Measurements from ENCODE around the gene EPB41L5.
"Not testable (repeated sequence)": the region's sequence is repeated elsewhere in the genome, so short reads cannot be mapped to it uniquely, and the experiment has no call there.

The EPB41L5 gene

GRCh38 chr2:120142528-120143219 is 129.8 kb downstream of the EPB41L5 start:
- DNase-seq (ENCODE audit: extremely low spot score): no peak
- POLR2A ChIA-PET: no interaction called here
- TF ChIP-seq CTCF (IDR thresholded peaks at IDR 0.05; ENCODE audit: control extremely low read depth, extremely low read depth, low read depth, missing control alignments): no peak
- CTCF ChIA-PET: interaction anchor here (0.9 to 2.1 kb wide), 3 partner anchors 10 to 32 kb away, joined by 3 to 6 read pairs (median 4); no protein-coding TSS in a partner anchor

GRCh38 chr2:120148229-120148628 is 135.4 kb downstream of the EPB41L5 start:
- CTCF ChIA-PET: no interaction called here
- TF ChIP-seq CTCF (IDR thresholded peaks at IDR 0.05; ENCODE audit: control extremely low read depth, extremely low read depth, low read depth, missing control alignments): no peak
- DNase-seq (ENCODE audit: extremely low spot score): no peak
- POLR2A ChIA-PET: no interaction called here

DNA sequence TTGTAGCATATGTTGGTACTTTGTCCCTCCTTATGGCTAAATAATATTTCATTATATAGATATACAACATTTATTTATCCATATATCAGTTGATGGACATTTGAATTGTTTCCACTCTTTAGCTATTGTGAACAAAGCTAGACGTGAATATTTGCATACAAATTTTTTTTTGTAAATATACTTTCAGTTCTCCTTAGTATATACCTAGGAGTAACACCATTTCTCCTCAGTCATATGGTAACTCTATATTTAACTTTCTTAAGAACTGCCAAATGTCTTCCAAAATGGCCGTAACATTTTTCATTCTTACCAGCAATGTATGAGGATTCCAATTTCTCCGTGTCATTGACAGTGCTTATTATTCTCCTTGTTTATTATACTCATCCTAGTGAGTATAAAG is 135.8 kb downstream of the EPB41L5 start:
- ChIA-PET POLR2A (no interaction called here), CTCF (no interaction called here)
- no peak for TF ChIP-seq CTCF (IDR thresholded peaks at IDR 0.05; ENCODE audit: control extremely low read depth, extremely low read depth, low read depth, missing control alignments)
- no peak for DNase-seq (ENCODE audit: extremely low spot score)

- ChIA-PET CTCF (no interaction called here), POLR2A (no interaction called here)
- TF ChIP-seq CTCF (IDR thresholded peaks at IDR 0.05; ENCODE audit: control extremely low read depth, extremely low read depth, low read depth, missing control alignments): no peak
- no peak for DNase-seq (ENCODE audit: extremely low spot score)
Observed at GRCh38 chr2:120149406-120149805, 136.5 kb downstream of the EPB41L5 start.

- POLR2A ChIA-PET: no interaction called here
- CTCF ChIA-PET: no interaction called here
- no peak for DNase-seq (ENCODE audit: extremely low spot score)
- TF ChIP-seq CTCF (IDR thresholded peaks at IDR 0.05; ENCODE audit: control extremely low read depth, extremely low read depth, low read depth, missing control alignments): no peak
Observed at GRCh38 chr2:120150040-120150482, 137.2 kb downstream of the EPB41L5 start.

GRCh38 chr2:120155308-120155707 is 142.4 kb downstream of the EPB41L5 start:
- no peak for DNase-seq (ENCODE audit: extremely low spot score)
- TF ChIP-seq CTCF (IDR thresholded peaks at IDR 0.05; ENCODE audit: control extremely low read depth, extremely low read depth, low read depth, missing control alignments): no peak
- ChIA-PET POLR2A (no interaction called here), CTCF (interaction anchor here (1.0 to 2.0 kb wide), 2 partner anchors 15 to 20 kb away, joined by 3 to 6 read pairs; no protein-coding TSS in a partner anchor)

- POLR2A ChIA-PET; DNase-seq (ENCODE audit: extremely low spot score): not testable (repeated sequence)
- CTCF ChIA-PET: interaction anchor here (2.5 kb wide), 1 partner anchor 17 kb away, joined by 11 read pairs; no protein-coding TSS in a partner anchor
Observed at GRCh38 chr2:120158658-120159057, 145.8 kb downstream of the EPB41L5 start.
